Measurements from ENCODE around the gene GAREM2. TPM values are rescaled to one million over a fixed set of nuclear protein-coding genes. Genes with fewer than 3 reads are reported as not detected.
A peak's percentile ranks its signal among the peaks of the same experiment; 100 is the strongest.

GAREM2 gene
- total RNA-seq, 1 donor from 2014 or later: 2.5 TPM

GRCh38 chr2:26169681-26170414 is 3.0 kb upstream of the GAREM2 start:
- no peak for DNase-seq

GRCh38 chr2:26170795-26171194 is 2.1 kb upstream of the GAREM2 start:
- DNase-seq: no peak

- DNase-seq: no peak
These were observed 558 bp upstream of the GAREM2 start for GRCh38 chr2:26172189-26172870.

GRCh38 chr2:26173776-26174482 is 1.0 kb downstream of the GAREM2 start:
- DNase-seq: no peak

- no peak for DNase-seq
These were observed 2.0 kb downstream of the GAREM2 start for GRCh38 chr2:26174691-26175465.

DNA sequence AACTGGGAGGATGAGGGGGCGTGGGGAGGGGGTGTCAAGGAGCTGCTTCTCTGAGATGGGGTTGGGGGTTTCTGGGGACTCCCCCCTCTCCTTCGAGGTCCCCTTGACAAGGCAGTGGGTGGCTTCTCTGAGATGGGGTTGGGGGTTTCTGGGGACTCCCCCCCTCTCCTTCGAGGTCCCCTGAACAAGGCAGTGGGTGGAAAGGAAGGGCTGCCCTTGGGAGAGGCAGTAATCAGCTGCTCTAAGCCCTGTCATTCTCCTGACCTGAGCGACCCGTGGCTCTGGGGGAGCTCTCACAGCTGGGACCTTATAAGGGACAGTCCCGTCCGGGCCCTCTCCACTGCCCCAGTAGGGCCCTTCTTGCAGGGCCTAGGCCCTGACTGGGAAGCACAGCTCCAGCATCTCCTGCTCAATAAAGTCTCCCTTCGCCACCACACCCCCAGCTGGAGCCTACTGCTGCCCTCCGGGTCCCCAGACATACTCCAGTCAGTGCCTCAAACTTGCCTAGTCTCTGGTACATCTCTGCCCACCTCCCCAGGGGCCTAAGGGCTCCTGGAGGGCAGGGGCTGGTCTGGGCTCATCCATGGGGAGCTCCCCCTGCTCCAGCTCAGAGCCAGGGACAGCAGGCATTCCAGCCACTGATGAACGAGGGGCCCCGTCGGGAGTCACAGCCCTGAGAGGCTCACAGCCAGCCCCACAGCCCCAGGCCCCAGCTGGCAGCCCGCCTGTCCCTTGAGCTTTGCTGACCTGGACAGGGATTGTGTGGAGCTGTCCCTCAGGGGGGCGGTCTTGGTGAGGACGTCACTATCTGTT is 2.8 kb downstream of the GAREM2 start:
- no peak for DNase-seq

DNA sequence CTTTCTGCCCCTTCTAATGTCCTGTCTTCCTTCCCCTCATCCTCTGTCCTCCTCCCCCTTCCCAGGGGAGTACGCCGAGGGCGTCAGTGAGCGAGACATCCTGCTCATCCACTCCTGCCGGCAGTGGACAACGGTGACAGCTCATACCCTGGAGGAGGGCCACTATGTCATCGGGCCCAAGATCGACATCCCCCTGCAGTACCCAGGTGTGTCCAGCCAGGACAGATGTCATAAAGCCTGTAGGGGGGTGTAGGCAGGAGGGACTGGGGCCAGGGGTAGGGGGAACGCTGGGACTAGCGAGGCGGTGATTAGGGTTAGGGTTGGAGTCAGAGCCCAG is 3.4 kb downstream of the GAREM2 start:
- DNase-seq: no peak

GRCh38 chr2:26177122-26177521 is 4.2 kb downstream of the GAREM2 start:
- no peak for DNase-seq

DNA sequence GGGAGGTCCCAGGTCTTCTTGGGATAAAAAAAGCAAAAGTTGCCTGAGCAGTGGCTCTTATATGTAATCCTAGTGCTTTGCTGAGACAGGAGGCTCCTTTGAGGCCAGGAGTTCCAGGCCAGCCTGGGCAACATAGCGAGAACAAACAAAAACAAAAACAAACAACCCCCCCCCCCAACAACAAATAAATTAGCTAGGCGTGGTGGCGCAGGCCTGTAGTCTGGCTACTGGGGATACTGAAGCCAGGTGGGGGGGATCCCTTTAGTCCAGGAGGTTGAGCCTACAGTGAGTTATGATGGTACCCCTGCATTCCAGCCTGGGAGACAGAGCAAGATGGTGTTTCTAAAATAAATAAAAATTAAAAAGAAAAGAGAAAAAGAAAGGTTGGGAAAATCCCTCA is 5.4 kb downstream of the GAREM2 start:
- DNase-seq: no peak

- DNase-seq: no peak
These were observed 6.0 kb downstream of the GAREM2 start for GRCh38 chr2:26178746-26179436.

GRCh38 chr2:26179446-26179913 is 6.6 kb downstream of the GAREM2 start:
- no peak for DNase-seq

DNA sequence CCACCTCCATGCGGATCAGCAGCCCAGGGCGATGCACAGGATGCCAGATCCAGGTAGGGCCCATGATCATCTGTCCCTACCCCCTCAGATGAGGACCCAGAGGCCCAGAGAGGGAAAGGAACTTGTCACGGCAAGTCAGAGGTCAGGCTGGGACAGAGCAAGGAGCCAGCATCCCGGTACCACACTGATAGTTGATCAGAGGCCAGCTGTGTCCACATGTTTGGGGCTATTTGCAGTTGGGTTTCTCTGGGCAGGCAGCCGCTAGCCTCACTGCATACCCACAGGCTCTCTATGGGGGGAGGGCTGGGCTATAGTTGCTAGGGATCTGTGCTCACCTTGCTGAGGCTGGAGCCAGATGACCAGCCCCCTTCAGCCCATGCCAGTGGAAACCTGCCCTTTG is 9.6 kb downstream of the GAREM2 start:
- no peak for DNase-seq

GRCh38 chr2:26182887-26183630 is 10.2 kb downstream of the GAREM2 start:
- no peak for DNase-seq

DNA sequence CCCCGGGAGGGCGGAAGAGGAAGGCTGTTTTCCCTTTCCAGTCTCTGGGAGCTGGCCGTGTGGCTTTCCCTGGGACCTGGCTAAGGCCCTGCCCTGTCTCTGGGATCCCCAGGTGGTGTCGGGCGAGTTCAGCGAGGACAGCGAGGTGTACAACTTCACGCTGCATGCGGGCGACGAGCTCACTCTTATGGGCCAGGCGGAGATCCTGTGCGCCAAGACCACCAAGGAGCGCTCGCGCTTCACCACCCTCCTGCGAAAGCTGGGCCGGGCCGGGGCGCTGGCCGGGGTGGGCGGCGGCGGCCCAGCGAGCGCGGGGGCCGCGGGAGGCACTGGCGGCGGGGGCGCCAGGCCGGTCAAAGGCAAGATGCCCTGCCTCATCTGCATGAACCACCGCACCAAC is 11.2 kb downstream of the GAREM2 start:
- DNase-seq: no peak

DNA sequence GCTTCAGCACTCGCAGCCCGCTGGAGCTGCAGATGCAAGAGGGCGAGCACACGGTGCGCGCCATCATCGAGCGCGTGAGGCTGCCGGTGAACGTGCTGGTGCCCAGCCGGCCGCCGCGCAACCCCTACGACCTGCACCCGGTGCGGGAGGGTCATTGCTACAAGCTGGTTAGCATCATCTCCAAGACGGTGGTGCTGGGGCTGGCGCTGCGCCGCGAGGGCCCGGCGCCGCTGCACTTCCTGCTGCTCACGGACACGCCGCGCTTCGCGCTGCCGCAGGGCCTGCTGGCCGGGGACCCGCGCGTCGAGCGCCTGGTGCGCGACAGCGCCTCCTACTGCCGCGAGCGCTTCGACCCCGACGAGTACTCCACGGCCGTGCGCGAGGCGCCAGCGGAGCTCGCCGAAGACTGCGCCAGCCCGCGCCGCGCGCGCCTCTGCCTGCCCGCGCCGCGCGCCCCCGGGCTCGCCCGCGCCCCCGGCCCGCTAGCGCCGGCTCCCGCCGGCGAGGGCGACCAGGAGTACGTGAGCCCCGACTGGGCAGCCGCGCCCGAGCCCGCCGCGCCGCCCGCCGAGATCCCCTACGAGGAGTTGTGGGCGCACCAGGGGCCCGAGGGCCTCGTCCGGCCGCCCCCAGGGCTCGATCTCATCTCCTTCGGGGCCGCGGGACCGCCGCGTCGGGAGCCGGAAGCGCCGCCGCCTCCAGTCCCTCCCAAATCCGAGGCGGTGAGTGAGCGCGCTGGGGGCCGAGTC is 11.8 kb downstream of the GAREM2 start:
- DNase-seq: peak; percentile 79

- DNase-seq: no peak
These were observed 12.5 kb downstream of the GAREM2 start for GRCh38 chr2:26185304-26185928.

DNA sequence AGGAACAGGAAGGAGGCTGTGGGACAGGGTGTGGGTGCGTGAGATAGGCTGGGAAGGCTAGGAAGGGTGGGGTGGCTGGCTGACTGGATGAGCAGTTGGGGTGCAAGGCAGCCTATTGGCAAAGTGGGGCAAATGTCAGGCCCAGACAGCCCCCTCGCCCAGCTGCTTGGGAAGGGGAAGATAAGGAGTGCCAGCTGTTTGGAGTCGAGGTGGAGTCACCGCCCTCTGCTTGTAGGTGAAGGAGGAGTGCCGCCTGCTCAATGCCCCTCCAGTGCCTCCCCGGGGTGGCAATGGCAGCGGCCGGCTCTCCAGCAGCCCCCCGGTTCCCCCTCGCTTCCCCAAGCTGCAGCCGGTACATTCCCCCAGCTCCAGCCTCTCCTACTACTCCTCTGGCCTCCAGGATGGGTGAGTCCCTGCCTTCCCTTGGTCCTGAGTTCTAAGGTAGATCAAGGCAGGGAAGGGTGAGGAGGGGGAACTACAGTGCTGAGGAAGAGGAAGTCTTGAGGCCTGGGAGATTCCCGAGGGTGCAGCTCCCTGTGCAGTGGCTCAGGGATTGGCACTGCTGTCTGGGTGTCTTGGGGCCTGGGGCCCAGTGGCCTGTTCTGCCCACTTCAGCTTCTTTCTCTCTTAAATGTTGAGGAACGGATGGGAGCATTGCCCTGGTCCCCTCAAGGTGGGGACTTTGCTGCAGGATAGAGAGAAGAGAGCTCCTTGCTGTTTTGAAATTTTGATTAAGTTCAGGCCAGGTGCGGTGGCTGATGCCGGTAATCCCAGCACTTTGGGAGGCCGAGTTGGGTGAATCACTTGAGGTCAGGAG is 13.3 kb downstream of the GAREM2 start:
- DNase-seq: no peak

- no peak for DNase-seq
These were observed 14.2 kb downstream of the GAREM2 start for GRCh38 chr2:26187114-26187513.
